ENCODE data around the gene RNF115. TPM values are rescaled to one million over a fixed set of nuclear protein-coding genes. Genes with fewer than 3 reads are reported as not detected.
"Not testable (repeated sequence)": the region's sequence is repeated elsewhere in the genome, so short reads cannot be mapped to it uniquely, and the experiment has no call there.

The RNF115 gene
- total RNA-seq, 1 donor from 2014 or later, result 14.2 TPM

DNA sequence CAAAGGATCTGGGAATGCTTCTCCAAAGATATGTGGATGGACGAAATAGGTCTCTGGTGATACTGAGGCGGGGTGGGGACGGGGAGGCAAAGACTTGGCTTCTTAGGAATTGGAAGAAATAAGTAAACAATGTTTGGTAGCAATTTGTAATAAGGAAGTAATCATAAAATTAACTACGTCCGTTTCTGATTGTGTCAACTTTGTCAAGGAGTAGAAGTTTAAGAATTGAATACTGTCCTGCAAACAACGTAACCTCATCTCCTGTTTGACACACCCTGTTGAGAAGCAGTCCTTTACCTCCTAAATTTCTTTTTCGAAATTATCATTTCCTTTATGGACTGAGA lies 576 bp upstream of the RNF115 start:
- Histone ChIP-seq H3K9me3 (no peaks in the 10 kb centered on the region), H3K36me3 (peaks cover 38% of the 10 kb centered on the region), H3K4me3 (peak overlapping the region; percentile 83), H3K27me3 (ENCODE audit: low read depth) (no peaks in the 10 kb centered on the region), H3K27ac (peak overlapping the region; percentile 96), H3K4me1 (peaks cover 11% of the 10 kb centered on the region)
- ATAC-seq, result no peak
- intact Hi-C loops (cut with DNase I), result no loop called here
- TF ChIP-seq, protein P1, sequence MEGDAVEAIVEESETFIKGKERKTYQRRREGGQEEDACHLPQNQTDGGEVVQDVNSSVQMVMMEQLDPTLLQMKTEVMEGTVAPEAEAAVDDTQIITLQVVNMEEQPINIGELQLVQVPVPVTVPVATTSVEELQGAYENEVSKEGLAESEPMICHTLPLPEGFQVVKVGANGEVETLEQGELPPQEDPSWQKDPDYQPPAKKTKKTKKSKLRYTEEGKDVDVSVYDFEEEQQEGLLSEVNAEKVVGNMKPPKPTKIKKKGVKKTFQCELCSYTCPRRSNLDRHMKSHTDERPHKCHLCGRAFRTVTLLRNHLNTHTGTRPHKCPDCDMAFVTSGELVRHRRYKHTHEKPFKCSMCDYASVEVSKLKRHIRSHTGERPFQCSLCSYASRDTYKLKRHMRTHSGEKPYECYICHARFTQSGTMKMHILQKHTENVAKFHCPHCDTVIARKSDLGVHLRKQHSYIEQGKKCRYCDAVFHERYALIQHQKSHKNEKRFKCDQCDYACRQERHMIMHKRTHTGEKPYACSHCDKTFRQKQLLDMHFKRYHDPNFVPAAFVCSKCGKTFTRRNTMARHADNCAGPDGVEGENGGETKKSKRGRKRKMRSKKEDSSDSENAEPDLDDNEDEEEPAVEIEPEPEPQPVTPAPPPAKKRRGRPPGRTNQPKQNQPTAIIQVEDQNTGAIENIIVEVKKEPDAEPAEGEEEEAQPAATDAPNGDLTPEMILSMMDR (IDR thresholded peaks at IDR 0.05), result no peak
- no peak for DNase-seq

DNA sequence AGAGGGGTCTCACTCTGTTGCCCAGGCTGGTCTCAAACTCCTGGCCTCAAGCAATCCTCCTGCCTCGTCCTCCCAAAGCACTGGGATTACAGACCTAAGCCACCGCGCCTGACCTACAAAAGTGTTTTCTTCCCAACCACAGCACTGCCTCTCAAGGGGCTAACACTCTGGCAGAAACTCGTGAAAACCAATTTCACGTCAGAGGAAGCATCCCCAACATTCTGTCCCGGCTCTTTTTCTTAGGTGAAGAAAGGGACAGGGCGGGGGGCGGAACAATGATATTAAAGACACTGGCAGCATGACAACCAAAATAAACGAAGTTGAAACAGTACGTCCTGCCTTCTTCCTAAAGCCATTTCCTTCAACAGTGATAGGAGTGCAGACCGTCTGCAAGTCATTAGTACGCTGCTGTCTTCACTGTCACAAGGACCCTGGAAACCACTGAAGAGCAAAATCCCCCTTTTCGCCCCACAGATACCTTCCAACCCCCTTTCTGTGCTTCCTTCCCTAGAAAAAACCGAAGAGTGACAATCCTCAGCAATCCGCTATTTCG lies 1.0 kb downstream of the RNF115 start:
- H3K4me1 ChIP-seq, result peaks cover 11% of the 10 kb centered on the region
- H3K27ac ChIP-seq; DNase-seq; intact Hi-C loops (cut with DNase I); H3K4me3 ChIP-seq; H3K9me3 ChIP-seq; H3K27me3 ChIP-seq (ENCODE audit: low read depth): not testable (repeated sequence)
- ATAC-seq, result peak in 1 of 2 donors; percentile 4
- peaks cover 22% of the 10 kb centered on the region for H3K36me3 ChIP-seq

DNA sequence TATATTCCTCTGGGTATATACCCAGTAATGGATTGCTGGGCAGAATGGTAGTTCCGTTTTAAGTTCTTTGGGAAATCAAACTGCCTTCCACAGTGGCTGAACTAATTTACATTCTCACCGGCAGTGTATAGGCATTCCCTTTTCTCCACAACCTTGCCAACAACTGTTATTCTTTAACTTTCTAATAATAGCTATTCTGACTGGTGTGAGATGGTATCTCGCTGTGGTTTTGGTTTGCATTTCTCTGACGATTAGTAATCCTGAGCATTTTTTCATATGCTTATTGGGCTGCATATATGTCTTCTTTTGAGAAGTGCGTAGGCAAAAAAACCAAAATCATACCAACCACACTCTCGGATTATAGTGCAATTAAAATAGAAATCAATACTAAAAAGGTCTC lies 5.8 kb downstream of the RNF115 start:
- H3K9me3 ChIP-seq; H3K27me3 ChIP-seq (ENCODE audit: low read depth); H3K4me3 ChIP-seq; ATAC-seq; H3K27ac ChIP-seq; H3K36me3 ChIP-seq; H3K4me1 ChIP-seq; intact Hi-C loops (cut with DNase I); DNase-seq: not testable (repeated sequence)

DNA sequence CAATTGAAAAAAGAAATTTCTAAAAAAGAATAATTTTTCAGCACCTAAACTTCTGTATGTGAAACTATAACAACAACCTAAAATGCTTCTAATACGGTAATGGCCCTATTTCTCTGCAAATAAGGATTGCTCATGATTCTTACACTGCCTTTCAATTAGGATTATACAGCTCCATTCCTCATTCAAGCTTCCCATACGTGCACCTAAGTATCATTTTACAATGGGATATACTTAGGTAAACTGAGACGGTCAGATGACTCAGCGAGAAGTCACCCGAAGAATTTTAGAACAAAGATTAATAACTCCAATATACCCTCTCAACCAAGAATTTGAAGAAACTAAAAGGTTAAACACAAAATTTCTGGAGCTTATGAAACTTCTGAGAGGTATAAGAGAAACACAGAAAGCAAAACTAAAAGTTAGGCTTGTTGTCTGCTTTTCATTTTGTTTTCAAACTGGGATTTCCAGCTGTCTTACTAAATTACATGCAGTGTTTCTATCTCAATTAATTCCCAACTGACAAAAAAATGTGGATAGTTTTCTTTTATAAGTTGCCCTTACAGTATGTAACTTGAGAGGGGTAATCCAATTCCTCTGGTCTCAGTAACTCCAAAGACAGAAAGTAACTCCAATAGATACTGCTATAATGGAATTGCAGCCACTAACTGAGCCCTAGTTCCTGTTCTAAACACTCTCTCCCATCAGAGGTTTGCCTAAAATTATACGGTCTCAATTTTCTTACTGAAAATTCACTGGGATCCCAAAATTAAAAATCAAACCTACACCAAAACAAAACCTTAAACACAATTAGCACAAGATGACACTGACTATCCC lies 10.7 kb downstream of the RNF115 start:
- intact Hi-C loops (cut with DNase I); H3K36me3 ChIP-seq; H3K27me3 ChIP-seq (ENCODE audit: low read depth); H3K4me3 ChIP-seq; DNase-seq; H3K9me3 ChIP-seq; ATAC-seq; H3K27ac ChIP-seq; H3K4me1 ChIP-seq: not testable (repeated sequence)

DNA sequence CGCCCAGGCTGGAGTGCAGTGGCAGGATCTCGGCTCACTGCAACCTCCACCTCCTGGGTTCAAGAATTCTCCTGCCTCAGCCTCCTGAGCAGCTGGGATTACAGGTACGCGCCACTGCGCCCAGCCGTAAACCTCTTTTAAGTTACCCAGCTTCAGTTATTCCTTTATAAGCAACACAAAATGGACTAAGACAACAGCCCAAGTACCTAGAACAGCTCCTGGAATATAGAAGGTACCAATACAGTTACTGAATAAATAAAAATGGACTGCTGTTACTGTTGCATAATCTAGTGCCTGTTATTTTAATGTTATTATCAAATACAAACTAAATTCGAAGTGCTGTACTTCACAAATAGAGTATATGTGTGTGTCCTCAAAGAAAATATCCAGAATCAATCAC lies 17.1 kb downstream of the RNF115 start:
- H3K27me3 ChIP-seq (ENCODE audit: low read depth), result no peaks in the 10 kb centered on the region
- H3K9me3 ChIP-seq, result no peaks in the 10 kb centered on the region
- H3K27ac ChIP-seq, result no peak overlapping the region
- intact Hi-C loops (cut with DNase I), result no loop called here
- H3K4me3 ChIP-seq, result no peak overlapping the region
- TF ChIP-seq, protein P1 (IDR thresholded peaks at IDR 0.05), result no peak
- peaks cover 18% of the 10 kb centered on the region for H3K4me1 ChIP-seq
- no peaks in the 10 kb centered on the region for H3K36me3 ChIP-seq
- DNase-seq (no peak), ATAC-seq (no peak)

DNA sequence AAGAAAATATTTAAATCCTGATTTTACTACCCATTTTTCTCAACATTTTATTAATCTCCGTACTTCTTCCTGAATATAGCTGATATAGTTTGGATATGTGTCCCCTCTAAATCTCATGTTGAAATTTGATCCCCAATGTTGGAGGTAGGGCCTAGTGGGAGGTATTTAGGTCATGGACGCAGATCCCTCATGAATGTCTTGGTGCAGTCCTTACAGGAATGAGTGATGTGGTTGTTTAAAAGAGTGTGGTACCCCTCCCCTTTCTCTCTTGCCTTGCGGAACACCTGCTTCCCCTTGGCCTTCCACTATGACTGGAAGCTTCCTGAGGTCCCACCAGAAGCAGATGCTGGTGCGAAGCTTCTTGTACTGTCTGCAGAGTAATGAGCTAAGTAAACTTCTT lies 17.5 kb downstream of the RNF115 start:
- Histone ChIP-seq H3K36me3 (no peaks in the 10 kb centered on the region), H3K9me3 (no peaks in the 10 kb centered on the region), H3K4me1 (peaks cover 18% of the 10 kb centered on the region), H3K27me3 (ENCODE audit: low read depth) (no peaks in the 10 kb centered on the region), H3K4me3 (no peak overlapping the region), H3K27ac (no peak overlapping the region)
- no peak for ATAC-seq
- DNase-seq, result no peak
- TF ChIP-seq, protein P1 (IDR thresholded peaks at IDR 0.05), result no peak
- intact Hi-C loops (cut with DNase I), result no loop called here

DNA sequence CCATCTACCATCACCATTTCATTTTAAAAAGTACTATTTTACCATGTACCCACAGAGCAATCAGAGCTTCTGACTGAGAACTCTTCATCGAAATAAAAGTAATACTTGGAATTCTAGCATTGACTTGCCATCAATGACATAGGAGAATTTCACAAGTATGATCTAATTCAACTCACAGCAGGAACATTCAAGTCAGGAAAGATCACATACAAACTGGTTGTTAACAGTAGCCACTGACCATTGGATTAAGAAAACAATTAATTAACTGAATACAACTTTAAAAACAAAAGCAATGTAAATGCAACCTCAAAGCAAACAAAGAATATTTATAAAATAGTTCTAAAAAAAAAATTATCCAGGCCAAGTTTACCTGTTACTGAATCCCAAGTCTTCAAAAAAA lies 18.8 kb downstream of the RNF115 start:
- intact Hi-C loops (cut with DNase I), result no loop called here

More for the DNA sequence above, 18.8 kb downstream of the RNF115 start:
- DNase-seq, result no peak
- H3K36me3 ChIP-seq, result no peaks in the 10 kb centered on the region
- TF ChIP-seq, protein P1 (IDR thresholded peaks at IDR 0.05), result no peak
- H3K9me3 ChIP-seq, result no peaks in the 10 kb centered on the region
- ATAC-seq, result no peak
- H3K4me3 ChIP-seq, result no peak overlapping the region
- H3K27me3 ChIP-seq (ENCODE audit: low read depth), result no peaks in the 10 kb centered on the region
- H3K4me1 ChIP-seq, result peaks cover 27% of the 10 kb centered on the region
- H3K27ac ChIP-seq, result no peak overlapping the region

Measured in lower lobe of right lung (tissue), 2 donors.